DOHH2 (cell line): ENCODE measurements around the gene PSD4.

Experiments used
- EZH2phosphoT487 ChIP-seq: fragments of 200-600 bp; sonication (generic); IDR thresholded peaks from 2 replicates; pipeline ENCODE4 v1.6.1; 2017; ENCODE audit warnings: borderline replicate concordance, mild to moderate bottlenecking, antibody characterized with exemption, low read length, moderate library complexity, mixed read lengths
- TF ChIP-seq, protein P1 (sequence below): fragments of 200-600 bp; sonication (generic); IDR thresholded peaks from one replicate; pipeline ENCODE4 v1.5.1; 2014; ENCODE audit warnings: antibody characterized with exemption, mild to moderate bottlenecking, low read depth, low read length; ENCODE audit not compliant: poor library complexity, severe bottlenecking

DNA sequence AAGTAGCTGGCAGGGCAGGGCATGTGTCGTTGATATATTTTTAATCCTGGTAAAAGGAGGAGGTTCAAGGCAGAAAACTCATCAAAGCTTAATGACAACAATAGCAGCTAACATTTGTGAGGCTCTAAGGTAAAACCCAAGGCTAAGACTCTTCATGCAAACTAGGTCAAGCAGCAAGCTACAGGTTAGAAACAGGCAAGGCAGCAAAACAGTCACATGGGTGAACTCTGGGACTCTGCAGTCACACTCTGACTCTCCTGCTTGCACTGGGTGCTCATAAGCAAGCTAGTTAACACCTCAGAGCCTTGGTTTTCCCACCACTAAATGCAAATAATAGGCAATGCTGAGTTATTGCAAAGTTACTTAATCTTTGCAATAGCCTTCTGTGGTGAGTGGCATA is 38.5 kb upstream of the PSD4 start:
- TF ChIP-seq, protein P1, sequence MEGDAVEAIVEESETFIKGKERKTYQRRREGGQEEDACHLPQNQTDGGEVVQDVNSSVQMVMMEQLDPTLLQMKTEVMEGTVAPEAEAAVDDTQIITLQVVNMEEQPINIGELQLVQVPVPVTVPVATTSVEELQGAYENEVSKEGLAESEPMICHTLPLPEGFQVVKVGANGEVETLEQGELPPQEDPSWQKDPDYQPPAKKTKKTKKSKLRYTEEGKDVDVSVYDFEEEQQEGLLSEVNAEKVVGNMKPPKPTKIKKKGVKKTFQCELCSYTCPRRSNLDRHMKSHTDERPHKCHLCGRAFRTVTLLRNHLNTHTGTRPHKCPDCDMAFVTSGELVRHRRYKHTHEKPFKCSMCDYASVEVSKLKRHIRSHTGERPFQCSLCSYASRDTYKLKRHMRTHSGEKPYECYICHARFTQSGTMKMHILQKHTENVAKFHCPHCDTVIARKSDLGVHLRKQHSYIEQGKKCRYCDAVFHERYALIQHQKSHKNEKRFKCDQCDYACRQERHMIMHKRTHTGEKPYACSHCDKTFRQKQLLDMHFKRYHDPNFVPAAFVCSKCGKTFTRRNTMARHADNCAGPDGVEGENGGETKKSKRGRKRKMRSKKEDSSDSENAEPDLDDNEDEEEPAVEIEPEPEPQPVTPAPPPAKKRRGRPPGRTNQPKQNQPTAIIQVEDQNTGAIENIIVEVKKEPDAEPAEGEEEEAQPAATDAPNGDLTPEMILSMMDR: no peak
- TF ChIP-seq EZH2phosphoT487: no peak
